Measurements from ENCODE around the gene ACKR1.
A peak's percentile ranks its signal among the peaks of the same experiment; 100 is the strongest.

The ACKR1 gene

DNA sequence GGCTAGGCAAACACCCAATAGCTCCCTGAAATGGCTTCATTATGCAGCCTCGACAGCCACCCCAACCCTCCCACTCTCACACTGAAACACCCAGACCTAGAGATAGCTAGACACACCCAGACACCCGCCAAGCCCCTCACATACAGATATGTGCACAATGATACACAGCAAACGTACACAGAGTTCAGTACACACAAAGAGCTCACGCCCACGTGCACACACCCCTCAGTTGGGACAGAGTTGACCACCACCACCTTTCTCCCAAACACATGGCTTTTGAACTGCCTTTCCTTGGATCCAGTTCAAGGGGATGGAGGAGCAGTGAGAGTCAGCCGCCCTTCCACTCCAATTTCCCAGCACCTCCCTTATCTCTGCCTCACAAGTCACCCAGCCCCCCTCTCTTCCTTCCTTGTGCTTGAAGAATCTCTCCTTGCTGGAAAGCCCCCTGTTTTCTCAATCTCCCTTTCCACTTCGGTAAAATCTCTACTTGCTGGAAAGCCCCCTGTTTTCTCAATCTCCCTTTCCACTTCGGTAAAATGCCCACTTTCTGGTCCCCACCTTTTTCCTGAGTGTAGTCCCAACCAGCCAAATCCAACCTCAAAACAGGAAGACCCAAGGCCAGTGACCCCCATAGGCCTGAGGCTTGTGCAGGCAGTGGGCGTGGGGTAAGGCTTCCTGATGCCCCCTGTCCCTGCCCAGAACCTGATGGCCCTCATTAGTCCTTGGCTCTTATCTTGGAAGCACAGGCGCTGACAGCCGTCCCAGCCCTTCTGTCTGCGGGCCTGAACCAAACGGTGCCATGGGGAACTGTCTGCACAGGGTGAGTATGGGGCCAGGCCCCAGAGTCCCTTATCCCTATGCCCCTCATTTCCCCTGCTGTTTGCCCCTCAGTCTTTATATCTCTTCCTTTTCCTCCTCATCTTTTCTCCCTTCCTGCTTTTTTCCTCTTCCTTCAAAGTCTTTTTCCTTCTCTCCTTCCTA, at the start of gene ACKR1:
ACKR1 (plus strand) TSS at position 715 of the 981 bp plus-strand sequence; CDS start at position 800, 85 bp downstream.
- no peak for DNase-seq (ENCODE audit: low spot score)

DNA sequence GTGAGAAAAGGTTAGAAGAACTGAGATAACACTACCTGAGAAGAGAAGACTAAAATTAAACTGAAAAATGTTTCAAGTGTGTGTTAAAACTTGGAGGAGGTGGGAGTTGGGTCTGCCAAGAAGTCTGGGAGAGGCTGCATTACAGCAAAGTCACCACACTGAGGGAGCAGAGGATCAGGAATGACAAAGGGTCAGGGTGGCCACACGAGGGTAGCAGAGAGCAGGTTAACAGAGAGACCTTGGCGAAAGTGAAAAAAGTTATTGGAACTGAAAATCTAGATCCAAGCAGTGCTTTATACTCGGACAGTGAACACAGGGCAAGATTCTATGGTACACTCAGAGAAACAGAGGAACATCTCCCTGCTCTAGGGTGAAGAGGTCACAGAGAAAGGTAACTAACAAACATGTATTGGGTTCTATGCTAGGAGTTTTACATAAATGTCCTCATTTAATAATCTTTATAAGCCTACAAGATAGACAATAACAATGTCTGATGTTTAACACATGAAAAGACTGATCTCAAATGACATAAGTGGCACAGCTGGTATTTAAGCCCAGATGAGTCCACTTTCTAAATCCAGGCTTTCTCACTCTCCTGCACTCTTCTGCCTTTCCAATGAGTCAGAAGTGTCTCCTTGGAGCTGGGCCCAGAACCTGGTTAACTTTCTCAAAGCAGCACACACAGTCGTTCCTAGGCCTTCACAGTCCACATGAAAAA, 43.5 kb upstream of the ACKR1 start:
- DNase-seq (ENCODE audit: low spot score) = peak; percentile 87

DNA sequence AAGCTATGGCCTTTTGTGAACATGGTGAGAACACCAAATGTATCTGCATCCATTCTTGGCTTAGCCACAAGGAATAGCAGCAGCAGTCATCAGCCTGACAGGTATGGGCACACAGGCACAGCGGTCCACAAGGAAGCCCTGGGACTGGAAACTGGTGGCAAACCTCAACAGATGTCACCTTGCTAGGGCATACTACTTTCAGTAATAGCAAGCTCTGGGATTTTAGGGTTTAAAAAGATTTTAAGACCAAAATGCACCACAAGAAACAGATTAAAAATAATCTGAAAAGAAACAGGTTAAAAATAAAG, 43.0 kb upstream of the ACKR1 start:
- DNase-seq (ENCODE audit: low spot score) = no peak

- DNase-seq (ENCODE audit: low spot score) = no peak
These were observed 42.0 kb upstream of the ACKR1 start for GRCh38 chr1:159162516-159163265.

GRCh38 chr1:159163614-159164228, 41.0 kb upstream of the ACKR1 start:
- no peak for DNase-seq (ENCODE audit: low spot score)

DNA sequence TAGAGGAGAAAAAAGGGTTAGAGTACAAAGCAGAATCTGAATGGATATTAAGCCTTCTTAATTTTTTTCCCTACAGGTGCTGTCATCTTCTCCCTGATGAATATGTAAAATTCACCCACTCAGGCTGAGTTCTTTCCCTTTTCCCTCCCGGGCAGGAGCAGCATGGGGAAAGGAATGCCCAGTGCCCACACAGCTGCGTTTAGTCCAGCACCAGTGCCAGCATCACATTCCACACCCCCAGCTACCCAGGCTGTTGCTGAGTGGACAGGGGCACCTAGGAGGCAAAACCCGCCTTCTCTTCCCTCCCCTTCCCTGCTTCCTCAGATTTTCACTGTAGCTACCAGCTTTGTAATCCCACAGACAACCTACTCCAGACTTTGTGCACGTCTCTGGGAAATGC, 36.6 kb upstream of the ACKR1 start:
- no peak for DNase-seq (ENCODE audit: low spot score)

- DNase-seq (ENCODE audit: low spot score) = no peak
These were observed 34.0 kb upstream of the ACKR1 start for GRCh38 chr1:159170639-159171038.

GRCh38 chr1:159171254-159171687, 33.4 kb upstream of the ACKR1 start, which contains the start of gene CADM3:
Gene CADM3 (plus strand): TSS chr1:159171615. CDS start chr1:159171766, 151 bp downstream.
- no peak for DNase-seq (ENCODE audit: low spot score)

DNA sequence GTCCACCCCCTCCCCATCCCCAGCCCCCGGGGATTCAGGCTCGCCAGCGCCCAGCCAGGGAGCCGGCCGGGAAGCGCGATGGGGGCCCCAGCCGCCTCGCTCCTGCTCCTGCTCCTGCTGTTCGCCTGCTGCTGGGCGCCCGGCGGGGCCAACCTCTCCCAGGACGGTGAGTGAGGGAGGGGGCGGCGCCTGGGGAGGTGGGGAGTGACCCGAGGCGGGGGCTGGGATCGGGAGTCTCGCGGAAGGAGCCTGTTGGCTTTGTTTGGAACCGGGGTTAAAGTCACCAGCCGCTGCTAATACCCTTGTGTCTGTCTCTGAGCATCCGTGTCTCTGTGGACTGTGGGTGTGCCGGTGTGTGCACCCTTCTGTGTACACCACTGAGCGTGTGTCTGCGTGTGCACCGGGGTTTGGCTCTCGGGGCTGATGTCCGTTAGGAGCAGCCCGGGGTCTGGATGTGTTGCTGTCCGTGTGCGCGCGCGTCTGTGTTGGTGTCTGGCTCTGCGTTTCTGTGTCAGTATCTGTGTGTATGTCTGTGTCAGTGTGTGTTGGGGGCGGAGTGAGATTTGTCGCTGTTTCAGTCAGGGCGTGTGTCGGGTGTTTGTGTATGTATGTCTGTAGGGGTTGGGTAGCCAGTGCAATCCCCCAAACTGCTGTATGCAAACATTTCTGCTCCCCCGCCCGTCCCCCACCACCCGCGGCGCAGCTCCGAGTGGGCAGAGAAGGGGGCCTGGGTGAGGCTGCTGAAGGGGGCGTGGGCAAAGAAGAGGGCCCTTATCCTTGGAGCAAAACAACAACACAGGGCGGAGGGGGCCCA, 32.8 kb upstream of the ACKR1 start:
- peak; percentile 18 for DNase-seq (ENCODE audit: low spot score)

GRCh38 chr1:159172614-159173291, 31.9 kb upstream of the ACKR1 start:
- DNase-seq (ENCODE audit: low spot score) = no peak

DNA sequence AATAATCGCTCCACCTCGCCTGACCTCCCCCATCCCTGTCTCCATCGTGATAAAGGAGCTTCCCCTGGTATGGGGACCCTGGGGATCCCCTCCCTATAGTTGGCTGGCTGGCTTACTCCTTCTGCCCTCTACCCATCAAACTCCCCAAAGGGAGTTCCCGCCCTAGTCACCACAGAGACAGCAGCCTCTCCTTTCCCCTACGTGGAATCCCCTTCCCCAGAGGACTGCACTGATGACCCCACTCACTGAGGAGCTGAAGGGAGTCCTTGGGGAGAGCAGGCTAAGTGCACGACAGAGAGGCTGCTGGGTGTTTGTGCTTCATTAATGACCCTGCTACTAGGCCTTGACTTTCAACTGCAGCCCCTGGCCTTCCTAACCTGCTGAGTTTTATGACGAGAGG, 31.4 kb upstream of the ACKR1 start:
- no peak for DNase-seq (ENCODE audit: low spot score)

DNA sequence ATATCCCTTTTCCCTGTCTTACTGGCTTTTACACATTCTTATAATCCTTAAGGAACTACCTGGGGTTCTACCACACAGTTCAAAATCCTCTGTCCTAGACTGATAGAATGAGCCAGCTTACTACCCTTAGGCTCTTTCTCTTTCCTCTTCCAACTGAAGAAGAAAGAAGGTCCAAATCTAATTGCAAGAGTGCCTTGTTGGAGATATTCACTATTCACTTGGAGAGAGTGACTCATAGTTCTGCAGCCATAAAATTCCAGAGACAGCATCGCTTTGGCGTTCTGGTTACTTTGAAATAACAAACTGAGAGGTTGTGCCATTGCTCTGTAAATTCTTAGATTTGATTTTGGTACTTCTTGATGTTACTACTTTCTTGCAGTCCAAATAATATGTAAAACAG, 29.1 kb upstream of the ACKR1 start:
- no peak for DNase-seq (ENCODE audit: low spot score)

DNA sequence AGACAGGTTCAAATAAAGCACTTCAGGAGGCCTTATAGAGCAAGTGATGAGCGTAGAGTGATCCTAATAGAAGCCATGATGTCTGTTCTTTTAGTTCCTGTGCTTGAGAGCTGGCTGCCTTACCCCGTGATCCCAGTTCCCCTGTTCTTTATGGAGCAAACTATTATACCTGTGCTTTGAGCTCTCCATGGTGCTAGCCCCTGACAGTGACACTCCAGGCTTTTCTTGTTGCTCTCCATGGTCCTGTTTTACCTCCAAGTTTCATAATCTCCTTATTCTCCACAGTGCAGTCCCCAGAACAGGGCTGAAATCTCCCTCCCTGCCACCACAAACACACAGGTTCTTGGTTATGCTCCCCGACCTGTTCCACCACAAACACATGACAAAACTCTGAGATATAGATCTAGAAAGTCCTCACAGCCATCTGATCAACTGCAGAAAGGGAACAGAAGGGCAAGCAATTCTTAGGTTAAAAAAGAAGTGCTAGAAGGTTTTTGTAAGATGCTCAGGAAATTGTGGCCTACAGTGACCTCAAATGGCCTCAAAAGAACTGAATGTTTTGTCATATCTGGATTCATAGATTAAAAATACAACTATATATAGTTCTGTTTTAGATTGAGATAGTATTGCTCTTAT, 27.3 kb upstream of the ACKR1 start:
- peak; percentile 68 for DNase-seq (ENCODE audit: low spot score)

GRCh38 chr1:159179906-159180305, 24.8 kb upstream of the ACKR1 start:
- no peak for DNase-seq (ENCODE audit: low spot score)

- DNase-seq (ENCODE audit: low spot score) = no peak
These were observed 24.2 kb upstream of the ACKR1 start for GRCh38 chr1:159180516-159180915.

DNA sequence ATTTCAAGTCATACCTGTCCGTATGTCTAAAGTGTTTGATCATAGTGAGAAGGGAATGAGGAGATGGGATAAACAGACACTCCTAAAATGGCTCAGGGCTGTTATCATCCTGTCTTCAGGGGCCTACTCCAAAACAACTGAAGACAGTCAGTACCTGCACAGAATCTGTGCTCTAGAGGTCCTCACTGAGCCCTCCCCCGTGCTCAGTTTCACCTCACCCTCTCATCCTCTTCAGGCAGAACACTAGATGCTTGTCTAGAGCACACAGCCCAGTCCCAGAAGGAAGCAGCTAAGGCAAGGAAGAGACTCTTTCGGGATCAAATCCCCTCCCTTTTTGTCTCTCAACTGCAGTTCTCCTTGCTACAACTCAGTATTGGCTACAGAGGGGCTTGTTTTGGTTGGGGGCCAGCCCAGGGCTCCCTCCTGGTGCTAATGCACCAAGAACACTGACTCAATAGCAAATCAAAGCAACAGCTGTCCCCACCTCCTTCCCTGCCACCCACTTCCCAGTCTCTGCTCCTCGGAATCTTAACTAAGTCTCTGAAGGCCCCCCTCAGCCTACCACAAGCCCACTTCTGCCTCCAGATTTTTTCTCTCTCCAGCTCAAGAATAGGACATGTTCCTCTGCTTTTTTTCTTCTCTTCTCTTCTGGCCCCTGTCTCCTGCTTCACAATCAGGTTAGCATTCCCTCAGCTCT, 23.2 kb upstream of the ACKR1 start:
- DNase-seq (ENCODE audit: low spot score) = no peak

DNA sequence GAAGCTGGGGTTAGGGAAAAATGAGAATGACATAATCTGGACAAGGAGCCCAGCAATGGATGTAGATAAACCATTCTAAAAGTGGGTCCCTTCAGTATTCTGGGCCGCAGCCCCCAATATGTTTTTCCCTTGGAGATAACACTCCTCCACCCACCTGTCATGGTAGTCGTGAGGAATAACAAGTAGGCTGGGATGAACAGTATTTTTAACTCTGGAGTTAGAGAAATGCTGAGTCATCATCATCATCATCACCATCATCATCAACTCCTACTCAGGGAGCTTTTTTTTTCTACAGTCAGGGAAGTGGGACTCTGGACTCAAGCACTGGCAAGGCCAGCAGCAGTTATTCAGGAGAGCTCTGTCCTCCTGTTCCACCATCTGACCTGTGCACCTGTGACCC, 20.5 kb upstream of the ACKR1 start:
- no peak for DNase-seq (ENCODE audit: low spot score)

DNA sequence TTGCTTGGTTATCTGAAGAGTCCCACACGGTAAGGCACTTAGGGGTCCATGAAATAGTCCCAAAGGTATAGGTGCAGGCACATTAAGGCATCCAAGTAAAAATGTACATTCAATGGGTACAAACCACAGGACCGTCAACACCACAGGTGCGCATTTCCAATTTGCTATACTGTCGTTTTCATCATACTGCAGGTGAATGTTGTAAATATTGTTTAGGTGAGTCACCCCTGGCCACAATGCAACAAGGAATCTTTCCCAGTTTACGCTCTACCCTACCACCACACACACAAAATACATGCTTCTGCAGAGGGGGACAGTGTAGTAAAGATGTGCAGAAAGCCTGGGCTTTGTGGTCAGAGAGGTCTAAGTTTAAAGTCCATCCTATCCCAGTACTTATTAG, 19.6 kb upstream of the ACKR1 start:
- DNase-seq (ENCODE audit: low spot score) = no peak

- no peak for DNase-seq (ENCODE audit: low spot score)
These were observed 17.6 kb upstream of the ACKR1 start for GRCh38 chr1:159187033-159187432.
